Pulmonary artery endothelial cell (primary cell): ENCODE data around the gene NOL9. TPM values are rescaled to one million over a fixed set of nuclear protein-coding genes. Genes with fewer than 3 reads are reported as not detected.
"Not testable (repeated sequence)": the region's sequence is repeated elsewhere in the genome, so short reads cannot be mapped to it uniquely, and the experiment has no call there.

Experiments
- DNase-seq: peaks from one replicate; pipeline ENCODE4 v3.0.0-alpha.2; 2011; ENCODE audit warnings: low read depth, low spot score
- total RNA-seq: library from RNA; depleted of rRNA; stranded (reverse); fragments of >200 nt; gene quantifications from 2 replicates; pipeline ENCODE4 v1.2.3, GENCODE V29; 2014

NOL9 gene
- 22.2 and 34.1 TPM in 2 replicates for total RNA-seq

DNA sequence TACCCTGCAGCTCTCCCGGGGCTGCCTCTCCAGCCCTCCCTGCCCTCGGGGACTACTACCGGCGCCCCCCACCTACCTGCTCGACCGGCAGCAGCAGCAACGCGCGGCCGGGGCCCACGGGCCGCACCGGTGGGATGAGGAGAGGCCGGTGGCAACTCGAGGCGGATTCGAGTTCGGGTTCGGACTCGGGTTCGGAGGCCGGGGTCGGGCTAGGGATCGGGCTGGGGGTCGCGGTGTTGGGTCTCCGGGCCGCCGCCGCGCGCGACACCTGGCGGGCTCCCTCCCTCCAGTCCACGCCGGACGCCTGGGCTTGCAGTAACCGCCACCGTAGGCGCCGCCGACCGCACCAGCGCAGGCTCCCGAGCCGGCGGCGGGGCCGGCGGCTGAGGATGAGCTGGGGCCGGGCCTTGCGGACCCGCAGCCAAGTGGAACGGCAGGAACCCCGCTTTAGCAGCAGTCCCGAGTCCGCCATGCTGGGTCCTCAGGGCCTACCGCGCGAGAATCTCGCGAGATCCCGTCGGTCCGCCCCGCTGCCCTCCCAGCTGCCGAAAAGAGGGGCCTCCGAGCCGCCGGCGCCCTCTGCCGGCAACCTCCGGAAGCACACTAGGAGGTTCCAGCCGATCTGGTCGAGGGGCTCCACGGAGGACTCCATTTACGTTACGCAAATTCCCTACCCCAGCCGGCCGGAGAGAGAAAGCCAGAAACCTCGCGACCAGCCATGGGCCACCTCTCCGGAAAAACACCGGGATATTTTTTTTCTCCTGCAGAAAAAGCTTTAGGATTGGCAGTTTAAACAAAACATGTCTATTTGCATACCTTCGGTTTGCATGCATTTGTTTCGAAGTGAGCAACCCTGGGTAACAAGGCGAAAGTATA lies at the start of gene NOL9:
TSS of gene NOL9 (minus strand) at position 483 of the 876 bp plus-strand sequence. CDS start at position 472, 11 bp downstream.
- DNase-seq = peak; percentile 64

DNA sequence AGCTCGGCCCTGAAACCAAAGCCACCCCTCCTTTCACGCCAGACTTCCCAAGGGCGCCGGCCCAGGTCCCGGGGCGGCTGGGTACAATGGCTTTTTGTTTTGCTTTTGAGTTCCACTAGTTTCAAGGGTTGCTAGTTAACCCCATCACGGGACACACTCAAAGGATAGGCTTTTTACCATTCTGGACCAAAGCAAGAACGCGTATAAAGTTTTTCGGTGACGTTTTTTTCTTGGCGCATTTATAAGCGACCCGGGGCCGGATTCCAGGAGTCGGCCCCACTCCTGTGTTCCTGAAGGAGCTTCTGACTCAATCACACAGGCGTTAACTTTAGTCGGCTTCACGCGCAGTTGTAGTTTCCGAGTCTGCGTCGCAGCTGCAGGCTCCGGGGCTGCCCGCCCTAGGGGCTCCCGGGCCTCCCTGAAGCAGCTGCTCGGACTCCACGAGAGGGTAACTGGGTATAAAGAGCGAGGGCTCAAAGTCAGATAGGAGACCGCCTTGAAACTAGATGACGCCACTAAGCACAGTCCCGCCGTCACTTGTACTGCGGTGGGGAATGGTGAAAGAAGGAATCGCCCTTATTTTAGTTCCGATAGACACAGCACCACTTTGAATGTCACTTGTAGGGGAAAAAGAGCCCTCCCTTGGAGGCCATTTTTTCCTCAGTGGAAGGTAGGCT lies 49.1 kb upstream of the NOL9 start:
- no peak for DNase-seq

DNA sequence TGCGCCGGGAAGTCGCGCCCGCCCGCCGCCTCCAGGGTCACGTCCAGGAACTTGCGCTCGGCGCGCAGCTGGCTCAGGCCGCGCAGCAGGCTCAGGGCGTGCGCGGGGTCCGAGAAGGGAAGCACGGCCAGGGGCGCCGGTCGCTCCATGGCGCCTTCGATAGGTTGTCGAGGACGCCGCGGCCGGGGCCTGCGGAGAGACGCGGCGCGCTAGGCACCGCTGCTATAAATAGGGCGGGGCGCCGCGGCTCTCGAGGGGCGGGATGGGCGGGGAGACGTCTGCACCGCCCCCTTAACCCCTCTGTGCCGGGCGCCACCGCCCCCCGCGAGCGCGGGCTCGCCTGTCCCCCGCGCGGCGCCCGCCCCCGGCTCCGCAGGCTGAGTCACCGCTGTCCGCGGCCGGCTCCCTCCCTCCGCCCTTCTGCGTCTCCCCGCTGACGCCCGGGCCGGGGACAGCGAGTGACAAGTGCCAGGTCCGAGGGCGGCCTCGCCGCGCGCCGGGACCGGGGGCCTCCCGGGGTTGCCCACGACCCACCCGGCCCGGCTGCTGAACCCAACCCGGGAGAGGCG lies 48.4 kb upstream of the NOL9 start, which contains the start of gene KLHL21:
TSS of gene KLHL21 (minus strand) at position 201 of the 569 bp plus-strand sequence. CDS start at position 149, 52 bp downstream.
- DNase-seq = no peak

DNA sequence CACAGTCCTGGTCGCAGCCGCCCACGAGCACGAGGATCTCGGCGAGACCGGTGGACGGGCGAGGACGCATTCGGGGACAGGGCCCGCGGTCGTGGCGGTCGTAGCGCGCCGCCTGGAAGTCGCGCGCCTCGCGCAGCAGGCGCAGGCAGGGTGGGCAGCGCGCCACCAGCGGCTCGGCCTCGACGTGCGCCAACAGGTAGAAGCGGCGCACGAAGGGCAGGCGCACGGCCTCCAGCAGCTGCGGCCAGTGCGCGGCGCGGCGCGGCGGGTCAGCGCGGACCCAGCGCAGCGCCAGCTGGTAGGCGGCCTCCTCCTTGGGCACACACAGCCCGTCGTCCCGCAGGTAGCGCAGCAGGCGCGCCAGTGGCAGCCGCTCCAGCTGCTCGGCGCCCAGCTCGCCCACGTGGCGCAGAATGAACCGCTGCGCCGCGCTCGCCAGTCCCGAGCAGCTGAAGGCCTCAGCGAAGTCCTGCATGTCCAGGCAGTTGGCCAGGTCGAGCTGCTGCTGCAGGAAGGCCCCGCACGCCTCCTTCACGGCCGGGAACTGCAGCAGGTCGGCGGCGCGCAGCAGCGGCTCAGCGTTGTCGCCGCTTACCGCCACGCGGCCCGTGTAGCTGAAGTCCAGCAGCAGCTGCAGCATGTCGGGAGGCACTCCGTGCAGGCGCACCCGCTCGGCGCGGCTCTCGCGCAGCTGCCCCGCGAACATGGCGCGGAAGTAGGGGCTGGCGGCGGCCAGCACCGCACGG lies 47.8 kb upstream of the NOL9 start:
- no peak for DNase-seq

DNA sequence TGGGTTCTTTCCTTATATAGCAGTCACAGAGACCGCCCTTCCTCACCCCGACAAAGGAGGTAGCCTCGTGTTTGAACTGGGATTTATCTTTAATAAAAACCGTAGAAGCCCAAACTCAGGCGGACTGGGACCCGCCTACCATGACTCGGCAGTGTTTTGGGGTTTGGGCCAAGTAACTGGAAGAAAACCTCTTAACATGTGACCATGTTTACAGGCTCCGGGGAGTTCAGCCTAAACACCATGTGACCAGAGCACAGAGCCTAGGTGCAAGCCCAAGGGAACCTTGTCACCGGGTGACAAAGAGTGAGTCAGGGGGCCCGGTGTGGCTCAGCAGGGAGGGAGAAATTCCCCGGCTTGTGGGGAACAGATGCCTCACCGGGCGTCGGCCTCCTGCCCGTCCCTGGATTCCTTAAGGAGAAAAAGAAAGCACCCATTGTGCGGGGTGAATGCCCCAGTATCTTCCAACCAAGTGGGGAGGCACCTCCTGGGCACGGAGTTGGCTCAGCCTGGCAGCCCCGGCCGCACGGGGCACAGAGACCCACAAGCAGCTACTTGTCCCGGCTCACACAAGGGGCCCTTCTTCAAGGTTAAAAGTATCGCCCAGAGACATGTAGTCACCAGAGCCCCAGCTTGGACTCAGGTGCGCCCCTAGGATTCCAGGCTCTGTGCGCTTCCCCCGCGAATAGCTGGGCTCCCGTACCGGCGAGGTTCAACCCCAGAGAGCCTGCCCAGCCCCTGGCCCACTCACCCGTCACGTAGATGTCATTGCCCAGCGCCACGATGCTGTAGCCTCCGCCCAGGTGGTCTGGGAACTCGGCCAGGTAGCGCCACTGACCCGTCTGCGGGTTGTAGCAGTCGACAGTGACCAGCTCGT lies 47.0 kb upstream of the NOL9 start:
- no peak for DNase-seq

DNA sequence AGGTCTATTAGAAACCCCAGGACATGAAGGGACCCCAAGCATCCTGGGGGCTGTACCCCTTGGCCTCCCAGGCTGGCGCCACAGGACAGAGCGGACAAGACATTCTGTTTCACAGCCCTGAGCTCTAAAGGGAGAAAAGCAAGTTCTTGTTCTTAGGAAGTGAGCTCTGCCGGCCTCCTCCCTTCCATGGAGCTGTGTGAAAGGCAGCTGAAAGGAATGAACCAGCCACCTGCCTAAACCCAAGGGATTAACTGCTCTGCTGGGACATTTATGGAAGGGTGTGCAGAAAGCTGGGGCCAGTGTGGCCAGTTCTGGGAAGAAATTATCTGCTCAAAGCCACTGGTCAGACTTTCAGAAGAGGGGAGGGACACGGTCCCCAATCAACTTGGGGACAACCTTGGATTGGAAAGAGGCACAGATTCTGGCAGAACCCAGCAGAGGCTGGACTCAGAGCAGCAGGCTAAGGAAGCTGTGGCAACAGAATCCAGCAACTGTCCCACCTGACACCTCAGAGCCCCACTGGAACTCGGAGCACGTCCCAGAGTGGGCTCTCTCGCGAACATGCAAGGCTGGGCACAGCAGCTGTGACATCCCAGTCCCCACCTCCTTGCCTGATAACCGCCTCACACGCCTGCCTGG lies 46.2 kb upstream of the NOL9 start:
- DNase-seq = no peak

DNA sequence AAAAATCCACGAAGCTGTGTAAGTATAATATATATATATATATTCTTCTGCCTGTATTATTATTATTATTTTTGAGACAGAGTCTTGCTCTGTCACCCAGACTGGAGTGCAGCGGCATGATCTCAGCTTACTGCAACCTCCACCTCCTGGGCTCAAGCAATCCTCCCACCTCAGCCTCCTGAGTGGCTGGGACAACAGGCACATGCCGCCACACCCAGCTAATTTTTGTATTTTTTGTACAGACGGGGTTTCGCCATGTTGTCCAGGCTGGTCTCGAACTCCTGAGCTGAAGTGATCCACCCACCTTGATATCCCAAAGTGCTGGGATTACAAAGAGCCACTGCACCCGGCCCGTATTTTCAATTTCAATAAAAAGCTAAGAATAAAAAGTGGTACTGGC lies 45.7 kb upstream of the NOL9 start:
- not testable (repeated sequence) for DNase-seq

DNA sequence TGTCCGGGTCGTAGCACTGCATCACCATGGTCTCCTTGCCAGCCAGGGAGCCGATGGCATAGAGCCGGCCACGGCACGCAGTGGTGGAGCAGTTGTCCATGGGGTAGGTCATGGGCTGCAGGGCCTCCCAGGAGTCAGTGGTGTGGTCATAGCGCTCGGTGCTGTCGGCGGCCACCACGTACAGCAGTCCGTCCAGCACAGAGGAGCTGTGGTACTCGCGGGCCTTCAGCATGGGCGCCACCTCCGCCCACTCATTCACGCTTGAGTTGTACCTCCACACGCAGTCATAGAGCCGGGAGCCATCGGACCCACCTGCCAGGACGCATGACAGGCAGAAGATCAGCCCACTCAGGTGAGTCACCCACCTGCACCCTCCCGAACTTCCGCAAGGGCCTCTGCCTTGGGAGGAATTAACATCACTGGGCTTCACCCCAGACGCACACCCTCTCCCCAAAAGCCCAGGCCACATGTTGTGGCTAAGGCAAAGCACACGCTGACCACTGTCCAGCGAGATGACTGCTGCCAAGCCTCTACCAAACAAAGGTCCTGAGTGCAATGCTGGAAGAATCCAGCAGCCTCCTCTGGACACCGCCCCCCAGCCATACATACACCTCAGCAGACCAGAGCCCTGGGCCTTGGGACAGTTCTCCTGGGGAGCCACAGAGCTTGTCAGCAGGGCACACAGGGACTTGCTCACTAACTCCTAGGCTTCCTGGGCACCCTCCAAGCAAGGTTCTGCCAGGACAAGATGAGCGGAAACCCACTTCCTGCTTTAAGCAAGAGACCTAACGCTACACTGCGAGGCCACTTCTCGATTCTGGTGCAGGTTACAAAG lies 45.0 kb upstream of the NOL9 start:
- no peak for DNase-seq

DNA sequence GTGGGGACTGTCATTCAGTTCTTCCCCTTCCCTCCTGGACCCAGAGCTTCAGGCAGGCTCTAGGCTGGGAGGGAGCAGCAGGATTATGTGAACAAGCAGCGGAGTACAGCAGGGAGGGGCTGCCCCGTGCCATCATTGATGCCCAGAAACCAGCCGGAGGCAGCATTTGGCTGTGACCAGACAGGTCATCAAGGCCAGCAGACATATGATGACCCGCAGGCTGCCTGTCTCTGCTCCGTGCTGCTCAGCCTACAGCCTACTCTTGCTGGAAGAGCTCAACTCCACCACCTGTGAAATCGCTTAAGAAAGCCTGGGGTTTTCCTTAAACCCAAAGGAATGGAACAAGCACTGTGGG lies 43.4 kb upstream of the NOL9 start:
- no peak for DNase-seq

DNA sequence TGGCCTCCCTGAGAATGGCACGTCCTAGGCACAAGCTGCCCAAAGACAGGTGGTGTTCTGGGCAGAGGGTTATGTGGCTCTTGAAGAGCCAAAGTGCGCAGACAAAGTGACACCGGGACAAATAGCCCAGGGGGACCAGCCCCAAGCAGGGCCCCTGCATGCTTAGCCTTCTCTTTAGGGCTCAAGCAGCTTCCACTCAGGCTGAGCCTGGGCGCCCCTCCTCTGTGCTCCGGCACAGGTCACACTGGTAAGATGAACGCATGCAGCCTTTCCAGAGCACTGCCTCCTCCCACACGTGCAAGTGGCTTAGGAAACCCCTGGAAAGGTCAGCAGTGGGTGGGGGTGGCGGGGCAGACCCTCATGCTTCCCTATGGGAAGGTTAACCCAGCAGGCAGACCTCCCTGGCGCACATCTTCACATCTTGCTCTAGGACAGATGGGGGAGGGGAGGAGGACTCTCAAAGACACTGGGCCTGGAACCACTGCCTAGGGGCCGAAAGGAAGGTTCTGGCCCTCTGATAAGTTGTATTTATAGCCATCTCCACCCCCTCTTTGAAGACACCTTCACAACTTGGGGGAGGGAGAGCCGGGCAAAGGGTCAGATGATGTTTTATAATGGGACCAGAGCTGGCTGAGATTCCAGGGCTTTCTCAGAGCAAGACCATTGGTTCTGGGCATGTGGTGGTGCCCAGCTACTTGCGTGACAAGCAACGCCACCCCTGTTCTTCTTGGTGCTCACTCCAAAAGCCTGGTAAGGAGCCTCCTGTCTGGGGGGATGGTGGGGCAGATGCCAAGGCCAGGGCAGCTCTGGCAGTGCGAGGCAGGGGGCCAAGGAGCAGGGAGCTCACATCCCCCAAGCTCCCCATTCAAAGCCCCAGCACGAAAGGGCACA lies 42.8 kb upstream of the NOL9 start:
- no peak for DNase-seq

DNA sequence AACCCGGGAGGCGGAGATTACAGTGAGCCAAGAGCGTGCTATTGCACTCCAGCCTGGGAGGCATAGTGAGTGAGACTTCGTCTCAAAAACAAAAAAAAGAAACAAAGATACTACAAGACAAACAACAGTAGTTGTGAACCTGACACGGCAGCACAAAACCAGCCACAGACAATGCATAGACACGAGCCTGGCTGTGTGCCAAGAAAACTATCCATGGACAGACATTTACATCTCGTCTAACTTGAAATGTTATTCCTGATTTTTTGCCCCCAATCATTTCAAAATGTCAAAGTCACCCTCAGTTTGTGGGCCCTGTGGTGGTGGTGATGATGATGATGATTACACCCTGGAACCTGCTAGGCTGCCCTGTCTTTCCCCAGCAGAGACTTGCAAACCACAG lies 42.0 kb upstream of the NOL9 start:
- no peak for DNase-seq

DNA sequence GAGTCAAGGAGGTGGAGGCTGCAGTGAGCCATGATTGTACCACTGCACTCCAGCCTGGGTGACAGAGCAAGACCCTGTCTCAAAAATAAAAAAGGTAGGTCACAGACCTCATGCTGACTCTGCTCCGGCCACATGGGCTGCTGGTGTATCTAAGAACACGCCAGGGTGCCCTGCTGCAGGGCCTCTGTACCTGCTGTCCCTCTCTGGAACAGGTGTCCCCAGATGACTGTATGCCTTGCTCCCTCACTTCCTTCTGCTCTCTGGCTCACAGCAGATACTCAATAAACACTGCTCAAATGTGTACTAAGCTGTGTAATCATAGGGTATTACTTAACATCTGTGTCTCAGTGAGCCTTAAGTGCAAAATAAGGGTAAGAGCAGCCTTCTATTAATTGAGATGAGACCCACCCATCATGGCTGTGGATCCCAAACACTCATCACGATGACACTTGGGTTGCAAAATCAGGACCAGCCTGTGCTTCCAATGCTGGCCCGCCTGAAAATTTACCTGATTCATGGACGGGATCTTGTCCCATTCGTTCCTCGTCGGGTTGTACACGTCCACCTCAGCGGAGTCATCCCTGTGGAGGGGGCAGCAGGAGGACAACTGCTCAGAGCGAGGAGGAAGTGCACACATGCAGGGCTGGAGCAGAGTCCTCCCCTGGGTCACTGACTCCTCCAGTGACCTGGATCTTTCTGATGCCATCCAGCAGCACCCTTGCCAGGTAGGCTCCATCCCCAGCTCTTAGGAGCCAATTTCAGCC lies 40.8 kb upstream of the NOL9 start:
- DNase-seq = no peak

DNA sequence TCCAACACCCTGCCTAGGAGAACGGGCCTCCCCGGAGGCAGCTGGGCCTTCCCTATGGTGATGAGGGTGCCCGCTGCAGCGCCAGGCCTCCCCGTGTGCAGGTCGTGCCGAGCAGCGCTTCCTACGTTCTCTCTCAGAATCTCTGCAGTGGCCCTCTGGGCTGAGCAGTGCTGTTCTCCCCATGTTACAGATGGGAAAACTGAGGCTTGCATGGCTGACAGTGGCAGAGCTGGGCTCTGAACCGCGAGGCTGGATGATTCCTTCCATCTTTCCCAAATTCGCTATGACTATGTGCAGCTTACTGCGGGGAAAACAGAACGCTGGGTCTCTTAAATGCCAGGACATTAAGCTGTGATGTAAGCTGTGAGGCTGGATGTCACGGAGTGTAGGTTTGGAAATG lies 39.5 kb upstream of the NOL9 start:
- DNase-seq = no peak

DNA sequence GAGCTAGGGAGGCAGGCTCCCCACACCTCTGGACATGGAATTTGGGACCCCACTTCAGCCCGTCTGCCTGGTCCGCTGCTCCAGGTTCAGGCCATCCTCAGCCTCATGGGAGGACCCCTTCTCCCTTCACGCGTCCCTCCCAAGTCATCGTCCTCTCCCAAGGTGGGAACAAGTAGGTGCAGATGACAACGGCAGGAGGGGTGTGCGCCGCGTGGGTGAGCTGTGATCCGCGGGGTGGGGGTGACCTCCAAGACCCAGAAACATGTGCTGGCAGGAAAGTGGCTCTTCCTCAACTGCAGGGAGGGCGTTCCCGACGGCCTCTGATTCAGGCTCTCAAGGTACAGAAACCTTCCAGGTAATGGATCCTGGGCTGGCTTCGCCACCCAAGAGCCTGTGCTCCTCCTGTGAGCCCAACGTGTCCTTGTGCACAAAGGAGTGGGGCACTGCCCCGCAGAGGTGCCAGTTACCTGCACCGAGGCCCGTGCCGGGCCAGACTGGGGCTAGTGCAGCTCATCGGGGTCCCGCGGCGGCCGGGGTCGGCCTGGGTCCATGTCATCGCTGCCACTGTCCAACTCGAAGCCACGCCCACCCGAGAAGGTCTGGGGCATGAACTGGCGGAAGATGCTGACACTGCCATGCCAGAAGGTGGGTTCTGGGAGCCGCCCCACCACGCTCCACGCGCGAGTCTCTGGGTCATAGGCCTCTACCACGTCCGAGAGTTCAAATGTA lies 38.7 kb upstream of the NOL9 start:
- no peak for DNase-seq

DNA sequence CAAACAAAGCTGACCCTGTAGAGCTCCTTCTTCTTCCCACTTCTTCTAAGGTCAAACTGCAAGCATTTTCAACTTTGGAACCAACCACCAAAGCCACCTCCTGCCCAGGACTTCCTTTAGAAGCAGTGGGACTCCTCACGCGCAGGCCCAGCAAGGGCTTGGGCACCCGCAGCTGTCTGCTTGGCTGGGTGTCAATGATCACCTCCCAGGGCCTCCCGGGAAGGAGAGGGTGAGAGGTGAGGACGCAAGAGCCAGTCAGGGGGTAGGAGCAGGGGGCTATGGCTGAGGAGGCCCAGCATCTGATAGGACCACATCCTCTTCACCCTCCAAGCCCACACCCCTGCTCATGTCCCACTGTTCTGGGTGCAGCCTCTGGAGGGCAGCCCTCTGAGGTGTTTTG lies 38.1 kb upstream of the NOL9 start:
- DNase-seq = no peak

DNA sequence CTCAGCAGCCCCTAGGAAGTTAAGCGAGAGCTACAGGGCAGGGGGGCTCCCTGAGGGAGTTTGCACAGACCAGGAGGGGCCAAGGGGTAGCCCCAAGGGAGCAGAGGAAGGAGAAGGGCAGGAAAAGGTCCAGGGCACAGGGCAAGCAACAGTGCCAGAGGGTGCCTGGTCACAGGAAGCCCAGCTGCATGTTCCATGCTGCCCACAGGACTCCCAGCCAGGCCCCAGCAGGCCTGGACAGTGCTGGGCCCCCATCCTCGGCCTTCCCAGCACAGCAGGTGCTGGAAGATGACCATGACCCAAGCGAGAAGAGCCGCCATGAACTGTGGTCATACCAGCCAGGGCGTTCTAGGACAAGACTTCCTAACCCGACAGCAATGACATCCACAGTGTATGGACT lies 37.3 kb upstream of the NOL9 start:
- no peak for DNase-seq

DNA sequence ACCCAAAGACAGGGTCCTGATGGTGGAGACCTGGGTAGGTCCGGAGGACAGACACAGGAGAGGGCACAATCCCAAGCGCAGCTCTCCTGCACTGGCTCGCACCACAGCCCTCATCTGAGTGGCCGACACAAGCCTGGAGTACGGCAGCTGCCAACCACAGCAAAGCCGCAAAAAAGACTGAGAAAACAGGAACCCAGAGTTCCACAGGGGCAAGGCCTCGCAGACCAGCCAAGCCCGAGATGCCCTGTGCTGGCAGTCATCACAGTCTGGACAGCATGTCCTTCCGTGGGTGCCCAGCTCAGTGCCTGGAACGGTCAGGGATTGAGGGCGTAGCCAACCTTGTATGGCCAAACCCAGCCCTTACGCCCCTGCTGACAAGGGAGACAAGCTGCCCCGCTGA lies 36.9 kb upstream of the NOL9 start:
- no peak for DNase-seq
